SK-N-SH treated with all-trans-retinoic acid at 6 μM for 48 hours (cell line): ENCODE data around the gene TNFRSF13B.

ENCODE experiments used
- GLIS3 ChIP-seq: fragments of 250-450 bp; sonication (Bioruptor Pico); IDR thresholded peaks from 2 replicates; pipeline ENCODE4 v1.5.0; 2020; ENCODE audit warnings: mild to moderate bottlenecking, moderate library complexity
- POU6F1 ChIP-seq: fragments of 250-450 bp; sonication (Bioruptor Pico); IDR thresholded peaks from 2 replicates; pipeline ENCODE4 v1.8.0; 2021; ENCODE audit warnings: low read depth, mild to moderate bottlenecking, moderate library complexity, borderline replicate concordance
- SNAI2 ChIP-seq: fragments of 250-450 bp; sonication (Bioruptor Pico); IDR thresholded peaks from 2 replicates; pipeline ENCODE4 v1.5.0; 2020; ENCODE audit warnings: mild to moderate bottlenecking, moderate library complexity
- ZFP30 ChIP-seq: fragments of 450-650 bp; formaldehyde crosslinking; IDR thresholded peaks from 2 replicates; pipeline ENCODE4 v1.5.0; 2022; ENCODE audit warnings: mild to moderate bottlenecking, moderate library complexity

- TF ChIP-seq ZFP30 (CRISPR knock-in tag), result no peak
- no peak for TF ChIP-seq GLIS3 (CRISPR knock-in tag)
- TF ChIP-seq POU6F1 (CRISPR knock-in tag), result no peak
- no peak for TF ChIP-seq SNAI2 (CRISPR knock-in tag)
Measured at GRCh38 chr17:16969931-16970906, 1.7 kb downstream of the TNFRSF13B start.
